OCI-M2 (cell line): ENCODE results near the gene HMGB4.

Source experiments
- DNase-seq: peaks from one replicate; lab custom pipeline; 2025; ENCODE audit not compliant: unreplicated experiment; lab: John Stamatoyannopoulos, UW

Gene HMGB4

GRCh38 chr1:33895976-33896375 lies 32.1 kb downstream of the HMGB4 start:
- DNase-seq, result no peak

GRCh38 chr1:33897092-33897725 lies 33.3 kb downstream of the HMGB4 start:
- DNase-seq, result no peak

- DNase-seq, result no peak
Observed at GRCh38 chr1:33898406-33898805, 34.5 kb downstream of the HMGB4 start.

GRCh38 chr1:33898881-33899280 lies 35.0 kb downstream of the HMGB4 start:
- DNase-seq, result no peak

- no peak for DNase-seq
Observed at GRCh38 chr1:33899746-33900145, 35.9 kb downstream of the HMGB4 start.

GRCh38 chr1:33902486-33903209 lies 38.8 kb downstream of the HMGB4 start:
- no peak for DNase-seq

- no peak for DNase-seq
Observed at GRCh38 chr1:33903210-33903589, 39.3 kb downstream of the HMGB4 start.

- DNase-seq, result no peak
Observed at GRCh38 chr1:33905241-33905640, 41.4 kb downstream of the HMGB4 start.

- DNase-seq, result no peak
Observed at GRCh38 chr1:33906156-33906555, 42.3 kb downstream of the HMGB4 start.

- no peak for DNase-seq
Observed at GRCh38 chr1:33908324-33908956, 44.6 kb downstream of the HMGB4 start.
